GM21367 (cell line): ENCODE data around the gene TRAF3IP1.
"Not testable (repeated sequence)": the region's sequence is repeated elsewhere in the genome, so short reads cannot be mapped to it uniquely, and the experiment has no call there.

Experiments
- ATAC-seq: cut with Tn5 transposase; IDR thresholded peaks from one replicate; pipeline ENCODE4 v1.9.1; 2021; ENCODE audit not compliant: unreplicated experiment

The TRAF3IP1 gene

GRCh38 chr2:238320246-238320647 is at the start of gene TRAF3IP1:
Gene TRAF3IP1, plus strand, starts transcription at chr2:238320518. Its CDS starts 145 bp downstream, at chr2:238320663.
- peak; percentile 96 for ATAC-seq

- ATAC-seq, result no peak
Observed at GRCh38 chr2:238270606-238271005, 49.7 kb upstream of the TRAF3IP1 start.

GRCh38 chr2:238271061-238271554 is 49.2 kb upstream of the TRAF3IP1 start:
- no peak for ATAC-seq

- not testable (repeated sequence) for ATAC-seq
Observed at GRCh38 chr2:238271686-238272085, 48.6 kb upstream of the TRAF3IP1 start.

GRCh38 chr2:238272156-238272555 is 48.2 kb upstream of the TRAF3IP1 start:
- no peak for ATAC-seq

GRCh38 chr2:238273433-238273832 is 46.9 kb upstream of the TRAF3IP1 start:
- not testable (repeated sequence) for ATAC-seq

- no peak for ATAC-seq
Observed at GRCh38 chr2:238274152-238274865, 46.0 kb upstream of the TRAF3IP1 start.

- ATAC-seq, result no peak
Observed at GRCh38 chr2:238277695-238278094, 42.6 kb upstream of the TRAF3IP1 start.

- ATAC-seq, result no peak
Observed at GRCh38 chr2:238278626-238279323, 41.5 kb upstream of the TRAF3IP1 start.

GRCh38 chr2:238279324-238279682 is 41.0 kb upstream of the TRAF3IP1 start:
- no peak for ATAC-seq

GRCh38 chr2:238280083-238280825 is 40.1 kb upstream of the TRAF3IP1 start:
- ATAC-seq, result no peak

GRCh38 chr2:238281826-238282480 is 38.4 kb upstream of the TRAF3IP1 start:
- ATAC-seq, result no peak

GRCh38 chr2:238282861-238283738 is 37.2 kb upstream of the TRAF3IP1 start:
- no peak for ATAC-seq

- no peak for ATAC-seq
Observed at GRCh38 chr2:238284802-238285515, 35.4 kb upstream of the TRAF3IP1 start.

- no peak for ATAC-seq
Observed at GRCh38 chr2:238285653-238286082, 34.6 kb upstream of the TRAF3IP1 start.

- ATAC-seq, result no peak
Observed at GRCh38 chr2:238286095-238286494, 34.2 kb upstream of the TRAF3IP1 start.

GRCh38 chr2:238286551-238286950 is 33.8 kb upstream of the TRAF3IP1 start:
- no peak for ATAC-seq

- no peak for ATAC-seq
Observed at GRCh38 chr2:238286987-238287736, 33.2 kb upstream of the TRAF3IP1 start.
